Fibroblast of mammary gland (primary cell): ENCODE results near the gene GRPEL1.
"Not testable (repeated sequence)": the region's sequence is repeated elsewhere in the genome, so short reads cannot be mapped to it uniquely, and the experiment has no call there.

Experiments
- DNase-seq: peaks from one replicate; pipeline ENCODE4 v3.0.0-alpha.2; 2010; ENCODE audit warnings: low read depth
- H3K4me3 ChIP-seq: 2 replicates; pipeline ENCODE4 v1.5.1; 2011; ENCODE audit warnings: low read depth, mild to moderate bottlenecking, low read length, moderate library complexity; ENCODE audit not compliant: control insufficient read depth
- CTCF ChIP-seq: conservative IDR thresholded peaks from 2 replicates; pipeline ENCODE4 v1.5.1; 2011; ENCODE audit warnings: low read depth, low read length, inconsistent platforms; ENCODE audit not compliant: control insufficient read depth, insufficient read depth

The GRPEL1 gene

DNA sequence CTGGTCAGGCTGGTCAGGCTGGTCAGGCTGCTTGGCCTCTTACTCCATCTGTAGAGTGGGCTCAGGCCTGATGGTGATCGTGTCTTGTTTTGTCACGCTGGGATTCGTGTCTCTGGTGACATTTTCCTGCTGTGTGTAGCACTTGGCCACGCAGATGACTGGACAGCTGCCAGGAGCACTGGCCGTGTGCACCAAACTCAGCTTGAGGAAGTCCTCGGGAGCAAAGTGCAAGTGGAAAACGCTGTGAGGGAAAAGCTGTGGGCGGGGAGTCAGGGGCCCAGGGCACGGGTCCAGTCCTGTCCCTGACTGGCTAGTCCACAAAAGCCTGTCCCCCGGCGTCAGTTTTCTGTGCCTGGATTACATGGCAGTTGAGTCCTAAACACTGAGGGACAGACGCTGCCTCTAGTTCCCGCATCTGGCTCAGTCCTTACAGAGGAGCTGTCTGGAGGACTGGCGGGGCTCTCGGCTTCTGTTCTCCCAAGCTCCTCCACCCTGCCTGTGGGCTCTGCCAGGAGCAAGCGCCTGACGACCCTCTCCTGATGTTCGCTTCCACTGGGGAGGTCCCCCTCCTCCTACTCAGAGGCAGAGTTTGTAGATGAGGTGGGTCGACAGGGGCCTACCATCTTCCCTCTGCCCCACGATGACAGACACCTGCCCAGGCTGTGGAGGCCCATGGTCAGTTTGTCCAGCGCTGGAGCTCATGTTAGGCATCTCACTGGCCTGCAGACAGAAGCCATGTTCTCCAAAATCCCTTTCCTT is 35.9 kb upstream of the GRPEL1 start:
- no peak for TF ChIP-seq CTCF
- H3K4me3 ChIP-seq: peak overlapping the region; percentile 29
- DNase-seq: no peak

GRCh38 chr4:7103031-7103606 is 35.3 kb upstream of the GRPEL1 start:
- TF ChIP-seq CTCF: no peak
- H3K4me3 ChIP-seq: peak overlapping the region; percentile 69
- peak; percentile 59 for DNase-seq

GRCh38 chr4:7102516-7102909 is 34.6 kb upstream of the GRPEL1 start:
- peak overlapping the region; percentile 69 for H3K4me3 ChIP-seq
- not testable (repeated sequence) for DNase-seq

DNA sequence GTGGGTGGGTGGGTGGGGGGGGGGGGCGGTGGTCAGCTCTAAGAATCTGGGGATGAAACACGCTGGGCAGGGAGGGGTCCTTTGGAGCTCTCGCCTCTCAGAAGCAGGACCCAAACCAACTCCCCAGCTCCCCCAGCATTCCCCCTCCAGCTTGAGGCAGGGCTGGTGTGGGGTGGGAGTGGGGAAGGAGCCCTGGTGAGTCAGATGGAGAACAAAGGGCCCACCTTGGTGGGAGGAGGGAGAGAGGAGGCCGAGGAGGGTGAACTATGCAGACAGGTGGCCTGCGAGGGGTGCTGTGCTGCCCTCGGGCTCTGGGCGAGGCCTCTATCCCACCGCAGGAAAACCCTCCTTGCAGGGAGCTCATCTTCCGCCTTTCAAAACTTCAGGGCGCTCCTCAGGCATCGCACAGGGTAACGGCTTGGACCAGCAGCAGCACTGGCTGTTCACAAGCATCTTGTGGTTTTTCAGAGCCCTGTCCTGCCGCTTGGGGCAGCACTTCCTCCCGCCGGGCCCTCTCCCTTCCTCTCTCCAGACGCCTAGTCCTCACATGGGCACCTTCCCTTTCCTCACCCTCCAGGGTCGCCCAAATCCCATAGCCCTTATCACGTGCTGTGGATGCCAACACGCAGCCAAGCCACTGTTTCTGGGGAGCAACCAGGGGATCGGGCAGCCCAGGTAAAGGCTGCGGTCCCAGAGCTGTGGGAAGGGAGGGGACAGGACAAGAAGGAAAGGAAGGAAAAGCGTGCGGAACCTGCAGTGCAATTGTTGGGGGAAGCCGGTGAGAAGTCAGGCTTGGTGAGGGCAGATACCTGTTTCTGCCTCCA is 34.0 kb upstream of the GRPEL1 start:
- TF ChIP-seq CTCF: peak; percentile 65
- DNase-seq: peak; percentile 64
- peak overlapping the region; percentile 13 for H3K4me3 ChIP-seq

DNA sequence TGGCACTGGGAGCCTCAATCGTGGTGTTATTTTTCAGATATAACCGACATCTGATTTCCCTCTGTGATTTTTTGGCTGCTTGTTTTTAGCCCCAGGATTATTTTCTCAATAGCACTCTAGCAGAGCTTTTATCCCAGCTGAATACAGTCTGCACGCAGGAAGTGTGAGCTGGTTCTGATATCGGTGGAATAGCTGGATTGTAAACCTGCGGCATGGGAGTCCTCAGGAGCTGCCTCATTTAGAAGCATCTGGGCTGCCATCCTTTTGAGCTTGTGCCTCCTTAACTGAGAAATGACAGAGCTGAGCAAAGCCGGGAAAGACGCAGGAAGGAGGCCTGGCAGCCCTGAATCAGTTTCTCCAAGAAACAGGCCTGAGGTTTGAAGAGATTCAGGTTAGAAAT is 28.4 kb upstream of the GRPEL1 start:
- H3K4me3 ChIP-seq: no peak overlapping the region
- TF ChIP-seq CTCF: no peak
- DNase-seq: no peak

GRCh38 chr4:7095611-7096155 is 27.8 kb upstream of the GRPEL1 start:
- DNase-seq: no peak
- no peak overlapping the region for H3K4me3 ChIP-seq
- TF ChIP-seq CTCF: no peak

- no peak for TF ChIP-seq CTCF
- no peak for DNase-seq
Observed at GRCh38 chr4:7094916-7095315, 27.1 kb upstream of the GRPEL1 start.

More at GRCh38 chr4:7094916-7095315, 27.1 kb upstream of the GRPEL1 start:
- no peak overlapping the region for H3K4me3 ChIP-seq
